ENCODE results near the gene CENPA. TPM values are rescaled to one million over a fixed set of nuclear protein-coding genes. Genes with fewer than 3 reads are reported as not detected.
"Not testable (repeated sequence)": the region's sequence is repeated elsewhere in the genome, so short reads cannot be mapped to it uniquely, and the experiment has no call there.

CENPA gene
- total RNA-seq, result under 1 TPM in 1 of 2 experiments, not detected in 1; 0.44 TPM
- polyA plus RNA-seq, result under 1 TPM in 1 of 3 donors, not detected in 2; 0.27 TPM
- 0 to 0.22 (median 0.16) reads per million in 6 experiments for total RNA-seq

- Mint-ChIP-seq H3K4me1 (peaks cover 5 to 11% (median 8%) of the 10 kb centered on the region in 4 donors), H3K27me3 (peaks cover 6 to 26% (median 21%) of the 10 kb centered on the region in 5 donors), H3K36me3 (peaks cover 0 to 6% (median 4%) of the 10 kb centered on the region in 3 donors), H3K4me3 (peak within 1 kb of the TSS; percentile 79 to 92 (median 89)), H3K9me3 (no peaks in the 10 kb centered on the region), H3K27ac (peak within 1 kb of the TSS; percentile 81 to 97 (median 93))
- peak; percentile 98 to 99 for ATAC-seq
- peak; percentile 89 to 98 (median 94) for DNase-seq
- POLR2A ChIA-PET, result interaction anchor here (0.6 to 1.0 kb wide), 3 partner anchors 13 to 814 kb away, joined by 4 to 9 read pairs (median 5); no protein-coding TSS in a partner anchor
These were observed at the start of gene CENPA for GRCh38 chr2:26785431-26786206. CENPA (plus strand) TSS chr2:26786056; CDS start chr2:26786197, 141 bp downstream.

GRCh38 chr2:26737221-26737620, 48.6 kb upstream of the CENPA start:
- no peaks in the 10 kb centered on the region for H3K9me3 Mint-ChIP-seq
- no peak overlapping the region for H3K4me3 Mint-ChIP-seq
- peaks cover 8 to 13% (median 12%) of the 10 kb centered on the region in 4 donors for H3K4me1 Mint-ChIP-seq
- H3K27ac Mint-ChIP-seq, result no peak overlapping the region
- POLR2A ChIA-PET, result no interaction called here
- no peak for ATAC-seq
- peaks cover 0 to 16% (median 4%) of the 10 kb centered on the region in 5 donors for H3K27me3 Mint-ChIP-seq
- no peak for DNase-seq
- H3K36me3 Mint-ChIP-seq, result no peaks in the 10 kb centered on the region

GRCh38 chr2:26738481-26738880, 47.4 kb upstream of the CENPA start:
- no peaks in the 10 kb centered on the region for H3K36me3 Mint-ChIP-seq
- no peak overlapping the region for H3K4me3 Mint-ChIP-seq
- peaks cover 8 to 13% (median 12%) of the 10 kb centered on the region in 4 donors for H3K4me1 Mint-ChIP-seq
- ATAC-seq (no peak), DNase-seq (no peak)
- peaks cover 0 to 11% (median 2%) of the 10 kb centered on the region in 5 donors for H3K27me3 Mint-ChIP-seq
- H3K27ac Mint-ChIP-seq, result no peak overlapping the region
- POLR2A ChIA-PET, result no interaction called here
- H3K9me3 Mint-ChIP-seq, result no peaks in the 10 kb centered on the region

GRCh38 chr2:26739514-26739913, 46.3 kb upstream of the CENPA start:
- POLR2A ChIA-PET, result no interaction called here
- no peak for ATAC-seq
- no peak for DNase-seq
- peaks cover 8 to 13% (median 12%) of the 10 kb centered on the region in 4 donors for H3K4me1 Mint-ChIP-seq
- no peaks in the 10 kb centered on the region for H3K9me3 Mint-ChIP-seq
- H3K36me3 Mint-ChIP-seq, result no peaks in the 10 kb centered on the region
- no peak overlapping the region for H3K27ac Mint-ChIP-seq
- H3K27me3 Mint-ChIP-seq, result peaks cover 0 to 9% (median 0%) of the 10 kb centered on the region in 5 donors
- H3K4me3 Mint-ChIP-seq, result no peak overlapping the region

GRCh38 chr2:26740346-26740745, 45.5 kb upstream of the CENPA start:
- H3K36me3 Mint-ChIP-seq, result no peaks in the 10 kb centered on the region
- H3K4me3 Mint-ChIP-seq, result no peak overlapping the region
- no peak for DNase-seq
- no peak overlapping the region for H3K27ac Mint-ChIP-seq
- POLR2A ChIA-PET, result no interaction called here
- H3K9me3 Mint-ChIP-seq, result no peaks in the 10 kb centered on the region
- ATAC-seq, result no peak
- peaks cover 0 to 9% (median 0%) of the 10 kb centered on the region in 5 donors for H3K27me3 Mint-ChIP-seq
- H3K4me1 Mint-ChIP-seq, result peaks cover 8 to 13% (median 12%) of the 10 kb centered on the region in 4 donors

GRCh38 chr2:26740890-26741302, 45.0 kb upstream of the CENPA start:
- peaks cover 0 to 9% (median 0%) of the 10 kb centered on the region in 5 donors for H3K27me3 Mint-ChIP-seq
- peak in 6 of 10 donors; percentile 3 to 35 (median 29) for DNase-seq
- ATAC-seq, result peak; percentile 90 to 91
- H3K27ac Mint-ChIP-seq, result peak overlapping the region in 4 of 10 donors; percentile 66 to 81 (median 73)
- POLR2A ChIA-PET, result no interaction called here
- H3K4me3 Mint-ChIP-seq, result peak overlapping the region in 3 of 10 donors; percentile 34 to 53 (median 47)
- peaks cover 8 to 13% (median 12%) of the 10 kb centered on the region in 4 donors for H3K4me1 Mint-ChIP-seq
- no peaks in the 10 kb centered on the region for H3K36me3 Mint-ChIP-seq
- H3K9me3 Mint-ChIP-seq, result no peaks in the 10 kb centered on the region

GRCh38 chr2:26742048-26742770, 43.6 kb upstream of the CENPA start:
- no peak for ATAC-seq

GRCh38 chr2:26743852-26744251, 42.0 kb upstream of the CENPA start:
- H3K36me3 Mint-ChIP-seq, result no peaks in the 10 kb centered on the region
- peaks cover 0 to 3% (median 0%) of the 10 kb centered on the region in 5 donors for H3K27me3 Mint-ChIP-seq
- DNase-seq (no peak), ATAC-seq (no peak)
- no peak overlapping the region for H3K27ac Mint-ChIP-seq
- POLR2A ChIA-PET, result interaction anchor here (0.6 kb wide), 1 partner anchor 9 kb away, joined by 5 read pairs; no protein-coding TSS in a partner anchor
- H3K9me3 Mint-ChIP-seq, result no peaks in the 10 kb centered on the region
- no peak overlapping the region for H3K4me3 Mint-ChIP-seq
- peaks cover 8 to 13% (median 12%) of the 10 kb centered on the region in 4 donors for H3K4me1 Mint-ChIP-seq

More at GRCh38 chr2:26742048-26742770, 43.6 kb upstream of the CENPA start:
- no peaks in the 10 kb centered on the region for H3K36me3 Mint-ChIP-seq
- H3K4me3 Mint-ChIP-seq, result no peak overlapping the region
- peak overlapping the region in 1 of 10 donors; percentile 66 for H3K27ac Mint-ChIP-seq
- H3K9me3 Mint-ChIP-seq, result no peaks in the 10 kb centered on the region
- H3K4me1 Mint-ChIP-seq, result peaks cover 8 to 13% (median 12%) of the 10 kb centered on the region in 4 donors
- POLR2A ChIA-PET, result no interaction called here
- no peak for DNase-seq
- peaks cover 0 to 8% (median 0%) of the 10 kb centered on the region in 5 donors for H3K27me3 Mint-ChIP-seq

GRCh38 chr2:26744953-26745352, 40.9 kb upstream of the CENPA start:
- H3K4me1 Mint-ChIP-seq, result peaks cover 8 to 13% (median 12%) of the 10 kb centered on the region in 4 donors
- POLR2A ChIA-PET, result no interaction called here

GRCh38 chr2:26745609-26746327, 40.1 kb upstream of the CENPA start:
- Mint-ChIP-seq H3K27me3 (peaks cover 0 to under 1% (median 0%) of the 10 kb centered on the region in 5 donors), H3K9me3 (no peaks in the 10 kb centered on the region), H3K27ac (no peak overlapping the region), H3K4me1 (peaks cover 6 to 9% (median 7%) of the 10 kb centered on the region in 4 donors), H3K36me3 (no peaks in the 10 kb centered on the region), H3K4me3 (no peak overlapping the region)
- DNase-seq (peak; percentile 62 to 89 (median 74)), ATAC-seq (peak; percentile 75 to 86)
- POLR2A ChIA-PET, result no interaction called here

More at GRCh38 chr2:26744953-26745352, 40.9 kb upstream of the CENPA start:
- no peak for DNase-seq
- no peak overlapping the region for H3K4me3 Mint-ChIP-seq
- peak overlapping the region in 1 of 10 donors; percentile 2 for H3K27ac Mint-ChIP-seq
- no peaks in the 10 kb centered on the region for H3K36me3 Mint-ChIP-seq
- H3K27me3 Mint-ChIP-seq, result peaks cover 0 to 2% (median 0%) of the 10 kb centered on the region in 5 donors
- no peak for ATAC-seq
- H3K9me3 Mint-ChIP-seq, result no peaks in the 10 kb centered on the region

GRCh38 chr2:26746934-26747333, 38.9 kb upstream of the CENPA start:
- H3K9me3 Mint-ChIP-seq, result no peaks in the 10 kb centered on the region
- POLR2A ChIA-PET, result no interaction called here
- no peaks in the 10 kb centered on the region for H3K27me3 Mint-ChIP-seq
- H3K4me3 Mint-ChIP-seq, result no peak overlapping the region
- ATAC-seq (no peak), DNase-seq (no peak)
- H3K27ac Mint-ChIP-seq, result no peak overlapping the region
- no peaks in the 10 kb centered on the region for H3K36me3 Mint-ChIP-seq
- no peaks in the 10 kb centered on the region for H3K4me1 Mint-ChIP-seq

GRCh38 chr2:26749787-26750420, 36.0 kb upstream of the CENPA start:
- H3K4me1 Mint-ChIP-seq, H3K4me3 Mint-ChIP-seq, H3K36me3 Mint-ChIP-seq, H3K9me3 Mint-ChIP-seq, POLR2A ChIA-PET, H3K27me3 Mint-ChIP-seq, DNase-seq, ATAC-seq: not testable (repeated sequence)
- peak overlapping the region in 1 of 10 donors; percentile 22 for H3K27ac Mint-ChIP-seq

Measured in naive thymus-derived CD8-positive, alpha-beta T cell (primary cell).